Colonic mucosa (tissue), 4 donors: Measurements from ENCODE around the gene CCDC9B. TPM values are rescaled to one million over a fixed set of nuclear protein-coding genes. Genes with fewer than 3 reads are reported as not detected.

Source experiments
- DNase-seq: peaks from one replicate; pipeline ENCODE4 v3.0.0-alpha.2; 2020
- H3K27ac ChIP-seq: fragments of 200-600 bp; one replicate; pipeline ENCODE4 v1.8.0; 2021
- H3K27me3 ChIP-seq: fragments of 200-600 bp; one replicate; pipeline ENCODE4 v1.8.0; 2021
- H3K36me3 ChIP-seq: fragments of 200-600 bp; one replicate; pipeline ENCODE4 v1.8.0; 2021
- H3K4me1 ChIP-seq: fragments of 200-600 bp; one replicate; pipeline ENCODE4 v1.8.0; 2021; ENCODE audit warnings: mild to moderate bottlenecking
- H3K4me3 ChIP-seq: fragments of 200-600 bp; one replicate; pipeline ENCODE4 v1.8.0; 2021
- H3K9ac ChIP-seq, 2 donors: one replicate each; pipeline ENCODE4 v1.7.0; 2013; ENCODE audit warnings: control low read depth in 2 of 2, low read depth in 2 of 2, low read length in 2 of 2
- H3K9me3 ChIP-seq: fragments of 200-600 bp; one replicate; pipeline ENCODE4 v1.8.0; 2021
- intact Hi-C: fragments of 100-400 bp; cut with DNase I; formaldehyde crosslinking; loops from one replicate; pipeline ENCODE4 v1.14.1; 2022
- total RNA-seq, 2 donors: library from RNA; stranded (reverse); fragmentation: NEBNext Ultra II Directional in 1 of 2; extraction: Animal tissue kit (Norgen Biotek cat#: 25700) in 1 of 2; gene quantifications; one replicate each; pipeline ENCODE4 v1.2.1, GENCODE V29; 2021
- TF ChIP-seq, protein P1 (sequence below): fragments of 200-600 bp; IDR thresholded peaks from one replicate; pipeline ENCODE4 v1.8.0; 2022; ENCODE audit warnings: antibody characterized with exemption, mild to moderate bottlenecking
- donor health status: healthy.
- donor health status: DM: no; HTN: no; CAD: no.
- donor health status: DM: no; HTN: no; CAD: no.

Gene CCDC9B
- total RNA-seq, 2 donors from 2014 or later, result 13.1 to 28.7 TPM

DNA sequence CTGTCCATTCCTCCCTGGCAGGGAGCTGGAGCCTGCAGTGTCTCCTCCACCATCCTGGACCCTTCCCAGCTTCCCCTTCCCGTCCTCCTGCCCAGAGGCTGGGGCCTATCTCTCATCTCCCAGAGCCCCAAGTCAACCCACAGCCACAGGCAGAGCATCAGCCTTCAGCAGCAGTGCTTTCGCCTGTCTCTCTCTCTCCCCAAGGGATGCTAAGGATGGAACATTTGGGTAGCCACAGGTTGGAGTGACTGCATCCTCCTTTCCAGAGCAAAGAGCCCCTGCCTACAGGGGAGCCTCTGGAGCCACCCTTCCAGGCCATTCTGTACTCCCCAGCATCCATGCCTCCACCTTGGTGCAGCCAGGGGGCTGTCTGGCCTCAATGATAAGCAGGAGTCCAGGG is 37.2 kb downstream of the CCDC9B start:
- Histone ChIP-seq H3K36me3 (no peaks in the 10 kb centered on the region), H3K4me1 (no peaks in the 10 kb centered on the region), H3K27me3 (no peaks in the 10 kb centered on the region), H3K4me3 (no peak overlapping the region), H3K9me3 (no peaks in the 10 kb centered on the region), H3K9ac (no peak overlapping the region), H3K27ac (no peak overlapping the region)
- TF ChIP-seq, protein P1, sequence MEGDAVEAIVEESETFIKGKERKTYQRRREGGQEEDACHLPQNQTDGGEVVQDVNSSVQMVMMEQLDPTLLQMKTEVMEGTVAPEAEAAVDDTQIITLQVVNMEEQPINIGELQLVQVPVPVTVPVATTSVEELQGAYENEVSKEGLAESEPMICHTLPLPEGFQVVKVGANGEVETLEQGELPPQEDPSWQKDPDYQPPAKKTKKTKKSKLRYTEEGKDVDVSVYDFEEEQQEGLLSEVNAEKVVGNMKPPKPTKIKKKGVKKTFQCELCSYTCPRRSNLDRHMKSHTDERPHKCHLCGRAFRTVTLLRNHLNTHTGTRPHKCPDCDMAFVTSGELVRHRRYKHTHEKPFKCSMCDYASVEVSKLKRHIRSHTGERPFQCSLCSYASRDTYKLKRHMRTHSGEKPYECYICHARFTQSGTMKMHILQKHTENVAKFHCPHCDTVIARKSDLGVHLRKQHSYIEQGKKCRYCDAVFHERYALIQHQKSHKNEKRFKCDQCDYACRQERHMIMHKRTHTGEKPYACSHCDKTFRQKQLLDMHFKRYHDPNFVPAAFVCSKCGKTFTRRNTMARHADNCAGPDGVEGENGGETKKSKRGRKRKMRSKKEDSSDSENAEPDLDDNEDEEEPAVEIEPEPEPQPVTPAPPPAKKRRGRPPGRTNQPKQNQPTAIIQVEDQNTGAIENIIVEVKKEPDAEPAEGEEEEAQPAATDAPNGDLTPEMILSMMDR, result no peak
- intact Hi-C loops, result no loop called here
- DNase-seq, result no peak

- DNase-seq, result no peak
- H3K4me1 ChIP-seq, result no peaks in the 10 kb centered on the region
- TF ChIP-seq, protein P1, result no peak
- H3K36me3 ChIP-seq, result no peaks in the 10 kb centered on the region
- no peak overlapping the region for H3K9ac ChIP-seq
- intact Hi-C loops, result no loop called here
- H3K9me3 ChIP-seq, result no peaks in the 10 kb centered on the region
- H3K4me3 ChIP-seq, result no peak overlapping the region
- no peak overlapping the region for H3K27ac ChIP-seq
- no peaks in the 10 kb centered on the region for H3K27me3 ChIP-seq
Measured at GRCh38 chr15:40302981-40303380, 37.8 kb downstream of the CCDC9B start.

- Histone ChIP-seq H3K27ac (no peak overlapping the region), H3K36me3 (no peaks in the 10 kb centered on the region), H3K4me3 (no peak overlapping the region), H3K9me3 (no peaks in the 10 kb centered on the region), H3K9ac (no peak overlapping the region), H3K4me1 (no peaks in the 10 kb centered on the region), H3K27me3 (no peaks in the 10 kb centered on the region)
- DNase-seq, result no peak
- intact Hi-C loops, result no loop called here
- TF ChIP-seq, protein P1, result no peak
Measured at GRCh38 chr15:40302288-40302886, 38.4 kb downstream of the CCDC9B start.

DNA sequence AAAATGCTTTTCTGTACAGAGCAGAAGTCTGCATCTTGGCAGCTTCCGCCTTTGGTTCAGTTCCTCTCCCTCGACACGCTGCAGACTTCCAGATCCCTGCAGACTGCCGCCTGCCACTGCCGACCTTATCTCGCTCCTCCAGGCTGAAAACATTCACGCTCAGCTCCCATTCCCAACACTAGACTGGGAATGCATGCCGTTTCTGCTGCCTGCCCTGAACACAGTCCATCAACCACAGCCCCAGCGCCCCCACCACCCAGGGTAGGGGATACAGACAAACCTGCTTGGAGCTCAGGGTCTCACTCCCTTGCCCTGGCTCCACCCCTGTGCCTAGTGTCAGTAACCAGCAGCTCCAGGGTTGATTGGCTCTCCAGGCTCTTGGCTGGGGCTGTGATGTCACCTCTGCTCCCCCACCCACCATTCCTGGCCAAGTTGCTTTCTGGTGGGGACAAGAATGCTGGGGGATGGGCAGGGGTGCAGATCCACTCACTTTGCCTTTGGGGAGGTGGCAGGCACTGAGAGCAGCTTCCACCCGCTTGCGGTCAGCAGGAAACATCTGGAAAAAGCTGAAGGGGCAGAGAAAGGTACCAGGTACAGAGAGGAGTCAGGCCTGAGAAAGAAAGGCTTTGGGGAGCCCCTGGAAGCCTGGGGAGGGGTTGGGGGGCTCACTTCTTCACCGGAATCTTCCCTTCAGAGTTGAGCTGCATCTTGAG is 39.1 kb downstream of the CCDC9B start:
- Histone ChIP-seq H3K27me3 (no peaks in the 10 kb centered on the region), H3K36me3 (no peaks in the 10 kb centered on the region), H3K9ac (no peak overlapping the region), H3K4me1 (no peaks in the 10 kb centered on the region), H3K9me3 (no peaks in the 10 kb centered on the region), H3K4me3 (no peak overlapping the region), H3K27ac (no peak overlapping the region)
- TF ChIP-seq, protein P1, result no peak
- DNase-seq, result no peak
- intact Hi-C loops, result no loop called here

- TF ChIP-seq, protein P1, result no peak
- no peak for DNase-seq
- Histone ChIP-seq H3K4me1 (no peaks in the 10 kb centered on the region), H3K9me3 (no peaks in the 10 kb centered on the region), H3K27ac (no peak overlapping the region), H3K4me3 (no peak overlapping the region), H3K9ac (no peak overlapping the region), H3K36me3 (no peaks in the 10 kb centered on the region), H3K27me3 (no peaks in the 10 kb centered on the region)
- intact Hi-C loops, result no loop called here
Measured at GRCh38 chr15:40300771-40301170, 40.0 kb downstream of the CCDC9B start.
